RWPE1 (cell line): ENCODE results near the gene PRICKLE3.

Experiments
- CTCF ChIA-PET: fragments of 350-600 bp; sonication (Branson Sonifier 250); formaldehyde crosslinking; extraction: SDS; loops from one replicate; lab custom pipeline; 2021; lab: Yijun Ruan, JAX
- POLR2A ChIA-PET: fragments of 400-600 bp; formaldehyde crosslinking; extraction: SDS; loops from one replicate; lab custom pipeline; 2020; ENCODE audit warnings: antibody characterized with exemption; ENCODE audit not compliant: low non-redundant PET; lab: Yijun Ruan, JAX
- DNase-seq: peaks from one replicate; pipeline ENCODE4 v3.0.0; 2012; ENCODE audit warnings: low spot score
- H3K27ac ChIP-seq: fragments of 450-650 bp; 2 replicates; pipeline ENCODE4 v1.5.1; 2017
- TF ChIP-seq, protein P1 (sequence below): fragments of 450-650 bp; conservative IDR thresholded peaks from 2 replicates; pipeline ENCODE4 v1.5.1; 2017; ENCODE audit warnings: low read depth, mild to moderate bottlenecking

The PRICKLE3 gene

DNA sequence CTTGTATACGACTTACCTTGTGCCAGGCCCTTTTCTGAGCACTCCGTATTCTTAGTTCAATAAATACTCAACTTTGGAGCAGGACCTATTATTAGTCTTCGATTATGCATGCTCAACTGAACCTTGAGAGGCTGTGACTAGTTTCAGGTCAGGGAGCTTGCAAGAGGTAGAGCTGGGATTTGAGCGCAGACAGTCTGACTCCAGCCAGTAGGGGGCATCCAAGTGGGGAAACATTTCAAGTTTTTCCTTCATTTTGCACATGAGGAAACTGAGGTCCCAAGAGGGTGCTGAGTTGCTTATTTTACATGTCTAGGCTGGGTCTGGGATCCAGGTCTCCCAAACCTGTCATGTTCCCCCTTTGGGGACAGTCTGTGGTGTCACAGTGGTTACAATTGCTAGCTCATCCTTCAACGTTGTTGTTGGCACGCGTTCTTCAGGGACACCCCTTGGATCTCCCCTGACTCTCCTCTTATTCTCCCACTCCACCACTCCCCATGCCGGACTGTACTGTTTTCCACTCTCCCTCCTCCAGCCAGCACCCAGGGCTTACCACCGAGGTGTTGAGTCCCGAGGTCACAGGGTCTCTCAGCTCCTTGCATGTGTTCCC, 6.7 kb upstream of the PRICKLE3 start:
- ChIA-PET POLR2A (no interaction called here), CTCF (interaction anchor here (0.6 to 1.2 kb wide), 4 partner anchors 19 to 1549 kb away, joined by 3 to 5 read pairs (median 4); no protein-coding TSS in a partner anchor)
- TF ChIP-seq, protein P1, sequence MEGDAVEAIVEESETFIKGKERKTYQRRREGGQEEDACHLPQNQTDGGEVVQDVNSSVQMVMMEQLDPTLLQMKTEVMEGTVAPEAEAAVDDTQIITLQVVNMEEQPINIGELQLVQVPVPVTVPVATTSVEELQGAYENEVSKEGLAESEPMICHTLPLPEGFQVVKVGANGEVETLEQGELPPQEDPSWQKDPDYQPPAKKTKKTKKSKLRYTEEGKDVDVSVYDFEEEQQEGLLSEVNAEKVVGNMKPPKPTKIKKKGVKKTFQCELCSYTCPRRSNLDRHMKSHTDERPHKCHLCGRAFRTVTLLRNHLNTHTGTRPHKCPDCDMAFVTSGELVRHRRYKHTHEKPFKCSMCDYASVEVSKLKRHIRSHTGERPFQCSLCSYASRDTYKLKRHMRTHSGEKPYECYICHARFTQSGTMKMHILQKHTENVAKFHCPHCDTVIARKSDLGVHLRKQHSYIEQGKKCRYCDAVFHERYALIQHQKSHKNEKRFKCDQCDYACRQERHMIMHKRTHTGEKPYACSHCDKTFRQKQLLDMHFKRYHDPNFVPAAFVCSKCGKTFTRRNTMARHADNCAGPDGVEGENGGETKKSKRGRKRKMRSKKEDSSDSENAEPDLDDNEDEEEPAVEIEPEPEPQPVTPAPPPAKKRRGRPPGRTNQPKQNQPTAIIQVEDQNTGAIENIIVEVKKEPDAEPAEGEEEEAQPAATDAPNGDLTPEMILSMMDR: peak; percentile 35
- DNase-seq: no peak
- no peak overlapping the region for H3K27ac ChIP-seq

DNA sequence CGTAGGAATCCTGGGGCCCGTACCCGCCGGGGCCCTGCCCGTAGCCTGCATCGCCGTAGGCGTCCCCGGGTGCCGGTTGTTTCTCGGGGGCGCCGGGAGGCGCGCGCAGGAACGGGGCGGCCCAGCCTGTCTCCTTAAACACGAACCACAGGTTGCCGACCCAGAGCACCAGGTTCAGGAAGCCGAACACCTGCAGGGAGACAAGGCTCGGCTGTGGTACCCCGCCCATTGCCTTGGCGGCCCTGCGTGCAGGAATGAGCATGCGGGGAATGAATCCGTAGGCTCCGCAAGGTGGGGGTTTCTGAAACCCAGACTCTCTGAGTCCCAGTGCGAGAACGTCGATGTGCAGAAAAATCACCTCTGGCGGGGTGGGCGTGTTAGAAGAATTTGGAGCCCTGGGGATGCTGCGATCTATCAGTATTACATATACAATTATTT, 5.4 kb upstream of the PRICKLE3 start:
- peak overlapping the region; percentile 83 for H3K27ac ChIP-seq
- POLR2A ChIA-PET: interaction anchor here (0.7 kb wide), 1 partner anchor 11 kb away, joined by 3 read pairs; no protein-coding TSS in a partner anchor
- no peak for DNase-seq
- CTCF ChIA-PET: no interaction called here
- TF ChIP-seq, protein P1: no peak

DNA sequence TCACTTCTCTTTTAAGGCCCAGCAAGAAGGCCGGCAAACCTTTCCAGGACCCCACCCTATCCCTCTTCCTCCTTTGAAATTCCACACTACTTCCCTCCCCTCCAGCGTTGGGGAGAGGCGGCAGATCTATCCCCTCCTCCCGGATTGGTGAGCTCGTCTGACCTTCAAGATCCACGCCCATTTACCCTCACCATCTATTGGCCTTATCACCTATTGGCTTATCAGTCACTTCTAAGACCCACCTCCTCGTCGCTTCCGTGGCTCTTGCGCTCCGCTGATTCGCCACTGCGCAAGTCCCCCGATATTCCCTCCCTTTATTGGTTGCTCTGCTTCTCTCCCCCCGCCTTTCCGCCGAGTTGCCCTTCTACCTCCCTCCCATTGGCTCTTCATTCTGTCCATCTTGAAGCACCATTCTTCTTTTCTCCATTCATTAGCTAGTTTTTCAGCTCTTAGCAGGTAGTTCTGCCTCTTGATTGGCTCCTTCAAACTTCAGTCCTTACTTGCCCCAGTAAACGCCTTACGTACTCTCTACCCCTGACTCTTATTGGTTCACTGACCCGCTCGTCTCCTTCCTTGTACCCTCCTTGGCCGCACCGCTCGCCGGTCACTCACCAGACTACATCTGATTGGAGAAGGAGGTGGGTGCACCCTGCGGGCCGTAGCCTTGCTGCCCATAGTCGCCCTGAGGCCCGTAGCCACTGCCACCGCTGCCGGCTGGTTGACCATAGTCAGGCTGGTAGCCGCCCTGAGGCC, 4.8 kb upstream of the PRICKLE3 start:
- CTCF ChIA-PET: no interaction called here
- peak; percentile 91 for DNase-seq
- TF ChIP-seq, protein P1: no peak
- peak overlapping the region; percentile 93 for H3K27ac ChIP-seq
- POLR2A ChIA-PET: interaction anchor here (0.7 to 1.2 kb wide), 3 partner anchors 11 to 25 kb away, joined by 3 to 6 read pairs (median 3); no protein-coding TSS in a partner anchor

DNA sequence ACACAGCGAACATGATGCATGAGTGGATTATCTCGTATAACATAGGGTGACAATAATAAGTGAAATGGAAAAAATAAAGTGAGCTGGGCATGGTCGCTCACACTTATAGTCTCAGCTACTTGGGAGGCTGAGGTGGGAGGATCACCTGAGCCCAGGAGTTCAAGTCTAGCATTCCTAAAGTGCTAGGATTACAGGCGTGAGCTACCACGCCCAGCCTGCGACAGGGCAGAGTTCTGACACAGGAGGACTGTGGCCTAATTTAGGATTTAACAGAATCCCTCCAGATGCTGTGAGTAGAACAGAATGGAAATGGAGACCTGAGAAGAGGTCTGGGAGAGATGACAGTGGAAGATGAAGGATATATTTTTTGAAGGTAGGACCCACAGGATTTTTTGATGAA, 3.4 kb upstream of the PRICKLE3 start:
- no peak for DNase-seq
- peak overlapping the region; percentile 93 for H3K27ac ChIP-seq
- POLR2A ChIA-PET: no interaction called here
- CTCF ChIA-PET: interaction anchor here (0.6 kb wide), 1 partner anchor 649 kb away, joined by 6 read pairs; no protein-coding TSS in a partner anchor
- TF ChIP-seq, protein P1: no peak

DNA sequence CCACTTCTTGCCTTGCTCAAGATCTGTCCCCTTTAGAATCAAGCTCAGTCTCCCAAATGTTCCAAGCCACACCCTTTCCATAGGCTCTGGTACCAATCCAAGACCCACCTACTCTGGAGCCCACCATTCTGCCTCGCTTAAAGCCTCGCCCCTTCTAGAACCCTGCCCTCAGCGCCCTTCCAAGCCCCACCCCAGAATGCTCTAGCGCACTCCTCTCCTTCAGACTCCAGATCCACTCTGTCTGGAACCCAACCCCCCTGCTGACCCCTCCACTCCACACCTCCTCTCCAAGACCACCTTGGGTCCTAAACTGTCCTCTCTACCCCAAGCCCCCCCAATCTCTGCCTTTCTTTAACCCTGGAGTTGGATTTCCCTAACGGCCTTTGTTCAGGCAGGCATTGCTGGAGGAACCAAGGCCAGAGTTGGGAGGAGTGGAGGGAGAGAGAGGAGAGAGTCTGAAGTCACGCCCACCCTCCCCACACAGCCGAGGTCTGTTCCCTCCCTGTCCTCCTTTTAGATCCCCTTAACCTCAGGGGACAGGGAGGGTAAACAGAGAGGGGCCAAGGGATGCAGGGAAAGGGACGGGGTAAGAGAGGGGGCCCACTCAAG, 2.4 kb upstream of the PRICKLE3 start:
- TF ChIP-seq, protein P1: no peak
- DNase-seq: no peak
- H3K27ac ChIP-seq: peak overlapping the region; percentile 93
- ChIA-PET CTCF (no interaction called here), POLR2A (no interaction called here)

DNA sequence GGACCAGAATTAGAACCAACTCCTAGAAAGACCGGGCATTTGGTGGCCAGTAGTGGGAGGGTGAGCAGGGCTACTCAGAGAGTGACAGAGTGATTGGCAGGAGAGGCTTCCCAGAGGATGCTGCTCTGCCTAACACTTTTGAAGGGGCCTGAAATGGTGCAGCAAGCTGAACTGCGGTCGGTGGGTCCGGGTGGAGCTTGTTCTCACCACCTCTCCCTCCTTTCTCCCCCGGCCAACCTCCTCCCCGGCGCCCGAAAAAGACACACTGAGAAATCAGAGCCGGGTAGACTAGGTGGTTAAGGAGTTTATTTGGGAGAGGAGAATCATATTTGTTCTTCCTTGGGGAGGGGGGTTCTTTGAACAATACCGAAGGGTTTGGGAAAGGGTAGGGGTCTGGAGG, 1.4 kb upstream of the PRICKLE3 start:
- ChIA-PET POLR2A (no interaction called here), CTCF (no interaction called here)
- peak overlapping the region; percentile 93 for H3K27ac ChIP-seq
- TF ChIP-seq, protein P1: no peak
- no peak for DNase-seq
